ENCODE data around the gene LAMC2. TPM values are rescaled to one million over a fixed set of nuclear protein-coding genes. Genes with fewer than 3 reads are reported as not detected.

LAMC2 gene
- total and polyA plus RNA-seq, 10 of the 15 experiments (the other 5 are each of a cell fraction or from before 2014, with no cell fraction given): 0.27 to 1.5 (median 0.92) TPM

GRCh38 chr1:183150445-183150844 lies 35.6 kb upstream of the LAMC2 start:
- POLR2A ChIA-PET: no interaction called here
- TF ChIP-seq SPI1 (IDR thresholded peaks at IDR 0.05; ENCODE audit: borderline replicate concordance, insufficient read depth, low read depth, low read length) (no peak), TCF3 (IDR thresholded peaks at IDR 0.05; ENCODE audit: borderline replicate concordance, insufficient read depth, low read depth, low read length) (no peak), ZSCAN29 (IDR thresholded peaks at IDR 0.05) (no peak), ZNF24 (IDR thresholded peaks at IDR 0.05) (no peak), RBBP5 (conservative IDR thresholded peaks at IDR 0.05) (no peak), BCL11A (IDR thresholded peaks at IDR 0.05; ENCODE audit: low read depth, low read length) (no peak), E4F1 (IDR thresholded peaks at IDR 0.05; ENCODE audit: borderline replicate concordance, partially characterized antibody) (no peak), KAT2A (conservative IDR thresholded peaks at IDR 0.05; ENCODE audit: control insufficient read depth, low read depth, low read length) (no peak), STAT3 (IDR thresholded peaks at IDR 0.05; ENCODE audit: low read depth, low read length) (no peak), ZNF622 (IDR thresholded peaks at IDR 0.05) (no peak), POLR2AphosphoS5 (IDR thresholded peaks at IDR 0.05; ENCODE audit: low read length) (no peak), CBFB (IDR thresholded peaks at IDR 0.05; ENCODE audit: low read depth) (no peak), SIN3A (IDR thresholded peaks at IDR 0.05; ENCODE audit: low read depth, low read length) (no peak), ZNF217 (IDR thresholded peaks at IDR 0.05) (no peak), EGR1 (IDR thresholded peaks at IDR 0.05; ENCODE audit: borderline replicate concordance in 1 of 2, low read depth in 2 of 2, low read length in 2 of 2) (no peak), RCOR1 (conservative IDR thresholded peaks at IDR 0.05; ENCODE audit: low read depth, low read length) (no peak), STAT1 (conservative IDR thresholded peaks at IDR 0.05) (no peak), SUZ12 (IDR thresholded peaks at IDR 0.05; ENCODE audit: unreplicated experiment) (no peak), RELB (IDR thresholded peaks at IDR 0.05; ENCODE audit: low read depth) (no peak), SRF (IDR thresholded peaks at IDR 0.05; ENCODE audit: low read depth in 2 of 2, low read length in 2 of 2) (no peak)
- no peaks in the 10 kb centered on the region for H4K20me1 ChIP-seq (ENCODE audit: control insufficient read depth, insufficient read depth)
- SMC1A ChIA-PET (ENCODE audit: uncharacterized antibody, unreplicated experiment): no interaction called here
- no peak for FAIRE-seq
- in situ Hi-C loops (cut with MboI): no loop called here
- no peaks in the 10 kb centered on the region for H3K27me3 ChIP-seq (replicated peaks in 1 of 2; ENCODE audit: control insufficient read depth in 2 of 2, insufficient read depth in 2 of 2, low read length in 1 of 2)
- no peaks in the 10 kb centered on the region for H3K9me3 ChIP-seq (replicated peaks; ENCODE audit: control insufficient read depth, insufficient read depth, low read length)
- CTCF ChIA-PET: no interaction called here
- no peak overlapping the region for H3K4me3 ChIP-seq
- no peak overlapping the region for H2AFZ ChIP-seq (ENCODE audit: control insufficient read depth, low read depth, low read length)
- BruUV-seq (replicated peaks): no TSS peak
- no peak overlapping the region for H3K27ac ChIP-seq (ENCODE audit: control insufficient read depth, insufficient read depth)
- no peaks in the 10 kb centered on the region for H3K4me1 ChIP-seq (ENCODE audit: control insufficient read depth, insufficient read depth, low read length)
- H3K79me2 ChIP-seq (ENCODE audit: control insufficient read depth, insufficient read depth, low read length): no peaks in the 10 kb centered on the region
- H3K36me3 ChIP-seq (ENCODE audit: control insufficient read depth in 2 of 2, insufficient read depth in 2 of 2, low read length in 1 of 2): no peaks in the 10 kb centered on the region
- H3K9ac ChIP-seq (ENCODE audit: control insufficient read depth, insufficient read depth, low read length): no peak overlapping the region
- no peak for ATAC-seq
- RAD21 ChIA-PET (ENCODE audit: unreplicated experiment): no interaction called here
- DNase-seq (ENCODE audit: low read depth, low spot score): no peak
- no peak overlapping the region for H3K4me2 ChIP-seq (ENCODE audit: control insufficient read depth, insufficient read depth)
- intact Hi-C loops (cut with micrococcal nuclease; ENCODE audit: unreplicated experiment): no loop called here
